ENCODE data around the gene DMXL1.

DMXL1 gene

DNA sequence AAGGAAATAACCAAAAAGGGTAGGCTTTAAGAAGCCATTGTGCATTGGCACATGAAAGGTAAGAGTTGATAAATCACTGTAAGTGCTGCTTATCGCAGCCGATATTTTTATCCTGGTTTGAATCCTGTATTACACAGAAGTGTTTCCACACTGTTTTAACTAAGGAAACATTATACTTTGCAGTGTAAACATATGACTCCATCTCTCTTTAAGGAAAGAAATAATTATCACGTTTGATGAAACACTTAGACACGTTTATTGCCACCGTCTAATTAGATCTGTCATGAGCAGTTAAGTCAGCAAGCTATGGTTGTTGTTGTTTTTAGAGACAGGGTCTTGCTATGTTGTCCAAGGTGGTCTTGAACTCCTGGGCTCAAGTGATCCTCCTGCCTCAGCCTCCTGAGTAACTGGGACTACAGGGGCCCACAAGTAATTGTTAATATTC, 199.3 kb downstream of the DMXL1 start:
- peaks cover 80% of the 10 kb centered on the region for H3K79me2 ChIP-seq (ENCODE audit: insufficient read depth, low read length)

GRCh38 chr5:119270960-119271757, 200.3 kb downstream of the DMXL1 start:
- TF ChIP-seq, protein P1, sequence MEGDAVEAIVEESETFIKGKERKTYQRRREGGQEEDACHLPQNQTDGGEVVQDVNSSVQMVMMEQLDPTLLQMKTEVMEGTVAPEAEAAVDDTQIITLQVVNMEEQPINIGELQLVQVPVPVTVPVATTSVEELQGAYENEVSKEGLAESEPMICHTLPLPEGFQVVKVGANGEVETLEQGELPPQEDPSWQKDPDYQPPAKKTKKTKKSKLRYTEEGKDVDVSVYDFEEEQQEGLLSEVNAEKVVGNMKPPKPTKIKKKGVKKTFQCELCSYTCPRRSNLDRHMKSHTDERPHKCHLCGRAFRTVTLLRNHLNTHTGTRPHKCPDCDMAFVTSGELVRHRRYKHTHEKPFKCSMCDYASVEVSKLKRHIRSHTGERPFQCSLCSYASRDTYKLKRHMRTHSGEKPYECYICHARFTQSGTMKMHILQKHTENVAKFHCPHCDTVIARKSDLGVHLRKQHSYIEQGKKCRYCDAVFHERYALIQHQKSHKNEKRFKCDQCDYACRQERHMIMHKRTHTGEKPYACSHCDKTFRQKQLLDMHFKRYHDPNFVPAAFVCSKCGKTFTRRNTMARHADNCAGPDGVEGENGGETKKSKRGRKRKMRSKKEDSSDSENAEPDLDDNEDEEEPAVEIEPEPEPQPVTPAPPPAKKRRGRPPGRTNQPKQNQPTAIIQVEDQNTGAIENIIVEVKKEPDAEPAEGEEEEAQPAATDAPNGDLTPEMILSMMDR (IDR thresholded peaks at IDR 0.05; ENCODE audit: borderline replicate concordance, extremely low read depth, low read length, poor library complexity, severe bottlenecking), result no peak
- TF ChIP-seq EZH2 (IDR thresholded peaks at IDR 0.05; ENCODE audit: borderline replicate concordance, low read depth, low read length, severe bottlenecking), result no peak
- Histone ChIP-seq H3K27ac (ENCODE audit: low read length) (peak overlapping the region; percentile 99), H3K4me1 (ENCODE audit: insufficient read depth, low read length) (peaks cover 85% of the 10 kb centered on the region), H2AFZ (ENCODE audit: low read depth, low read length) (no peak overlapping the region), H4K20me1 (ENCODE audit: insufficient read depth, low read length) (peaks cover 11% of the 10 kb centered on the region; the same call in 1 of the 2 replicates), H3K27me3 (ENCODE audit: insufficient read depth, low read length, poor library complexity) (no peaks in the 10 kb centered on the region), H3K9ac (ENCODE audit: low read depth, low read length) (peak overlapping the region; percentile 92), H3K4me3 (ENCODE audit: low read depth in 1 of 2, low read length in 2 of 2) (peak overlapping the region; percentile 89 to 95; a peak in 3 of 4 replicates), H3K79me2 (ENCODE audit: insufficient read depth, low read length) (peaks cover 90% of the 10 kb centered on the region), H3K9me3 (ENCODE audit: insufficient read depth, low read length, severe bottlenecking) (no peaks in the 10 kb centered on the region), H3K4me2 (ENCODE audit: insufficient read depth, low read length) (peak overlapping the region; percentile 82), H3K36me3 (ENCODE audit: insufficient read depth, low read length) (peaks cover 44% of the 10 kb centered on the region)
- DNase-seq, result no peak
- no peak for ATAC-seq (ENCODE audit: insufficient read depth, low read depth)

More for the DNA sequence above, 199.3 kb downstream of the DMXL1 start:
- Histone ChIP-seq H3K4me2 (ENCODE audit: insufficient read depth, low read length) (peak overlapping the region; percentile 82), H3K4me3 (ENCODE audit: low read depth in 1 of 2, low read length in 2 of 2) (peak overlapping the region; percentile 89 to 95), H3K4me1 (ENCODE audit: insufficient read depth, low read length) (peaks cover 84% of the 10 kb centered on the region), H3K36me3 (ENCODE audit: insufficient read depth, low read length) (peaks cover 38% of the 10 kb centered on the region), H3K9ac (ENCODE audit: low read depth, low read length) (peak overlapping the region; percentile 92), H3K27ac (ENCODE audit: low read length) (peak overlapping the region; percentile 99), H3K9me3 (ENCODE audit: insufficient read depth, low read length, severe bottlenecking) (no peaks in the 10 kb centered on the region), H4K20me1 (ENCODE audit: insufficient read depth, low read length) (peaks cover 11% of the 10 kb centered on the region; the same call in 1 of the 2 replicates), H3K27me3 (ENCODE audit: insufficient read depth, low read length, poor library complexity) (no peaks in the 10 kb centered on the region), H2AFZ (ENCODE audit: low read depth, low read length) (no peak overlapping the region)
- DNase-seq, result no peak
- no peak for ATAC-seq (ENCODE audit: insufficient read depth, low read depth)
- TF ChIP-seq, protein P1 (IDR thresholded peaks at IDR 0.05; ENCODE audit: borderline replicate concordance, extremely low read depth, low read length, poor library complexity, severe bottlenecking), result no peak
- no peak for TF ChIP-seq EZH2 (IDR thresholded peaks at IDR 0.05; ENCODE audit: borderline replicate concordance, low read depth, low read length, severe bottlenecking)

DNA sequence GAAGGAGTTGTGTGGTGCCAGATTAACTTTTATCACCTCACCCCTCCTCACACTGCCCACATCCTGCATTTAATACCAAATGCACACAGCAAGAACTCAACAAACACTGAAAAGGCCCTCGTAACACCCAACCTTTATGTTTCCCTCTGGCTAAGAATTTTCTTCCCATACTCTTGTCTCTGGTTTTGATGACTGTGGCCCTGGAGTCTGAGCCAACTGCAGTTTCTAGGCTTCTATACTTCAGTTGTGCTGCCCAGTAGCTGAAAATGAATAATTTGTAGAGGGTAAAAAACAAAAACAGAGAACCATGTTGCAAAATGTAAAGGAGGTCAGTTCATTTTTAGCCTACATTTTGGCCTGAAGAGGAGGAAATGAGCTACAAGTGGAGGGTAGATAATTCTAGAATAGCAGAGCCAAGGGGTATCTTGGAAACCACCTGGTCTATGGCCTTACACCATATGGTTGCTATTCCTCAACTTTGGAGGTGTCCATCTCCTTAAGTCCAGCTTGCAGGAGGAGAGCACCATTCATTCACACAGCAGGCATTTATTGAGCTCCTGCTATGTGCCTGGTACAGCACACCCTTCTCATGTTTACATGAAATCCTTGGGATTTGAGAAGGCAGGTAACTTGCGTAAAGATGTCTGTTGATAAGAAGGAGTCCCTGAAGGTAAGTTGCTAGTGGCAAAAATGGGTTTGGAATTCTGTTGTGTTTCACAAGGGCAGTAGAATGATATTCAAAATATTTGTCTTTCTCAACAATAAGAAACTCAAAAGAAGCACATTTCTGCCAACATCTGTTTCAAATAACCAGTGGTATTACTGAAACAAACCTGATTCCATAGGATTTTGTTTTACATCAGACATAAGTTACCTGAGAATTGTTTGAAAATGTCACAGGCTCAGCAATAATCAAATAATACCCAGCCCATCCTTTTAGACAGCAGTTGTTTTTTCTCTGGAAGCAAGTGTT, 201.2 kb downstream of the DMXL1 start:
- Histone ChIP-seq H3K4me2 (ENCODE audit: insufficient read depth, low read length) (peak overlapping the region; percentile 82), H3K9ac (ENCODE audit: low read depth, low read length) (peak overlapping the region; percentile 92; the same call in 1 of the 2 replicates)

More for the DNA sequence above, 201.2 kb downstream of the DMXL1 start:
- no peak overlapping the region for H2AFZ ChIP-seq (ENCODE audit: low read depth, low read length)
- TF ChIP-seq, protein P1 (IDR thresholded peaks at IDR 0.05; ENCODE audit: borderline replicate concordance, extremely low read depth, low read length, poor library complexity, severe bottlenecking), result no peak
- no peak for TF ChIP-seq EZH2 (IDR thresholded peaks at IDR 0.05; ENCODE audit: borderline replicate concordance, low read depth, low read length, severe bottlenecking)
- peak overlapping the region; percentile 99 for H3K27ac ChIP-seq (ENCODE audit: low read length)
- H3K36me3 ChIP-seq (ENCODE audit: insufficient read depth, low read length), result peaks cover 48% of the 10 kb centered on the region
- H3K27me3 ChIP-seq (ENCODE audit: insufficient read depth, low read length, poor library complexity), result no peaks in the 10 kb centered on the region
- peak overlapping the region in 1 of 2 experiments; percentile 95; a peak in 2 of 4 replicates for H3K4me3 ChIP-seq (ENCODE audit: low read depth in 1 of 2, low read length in 2 of 2)
- peaks cover 99% of the 10 kb centered on the region for H3K79me2 ChIP-seq (ENCODE audit: insufficient read depth, low read length)
- H4K20me1 ChIP-seq (ENCODE audit: insufficient read depth, low read length), result peaks cover 11% of the 10 kb centered on the region; the same call in 1 of the 2 replicates
- H3K9me3 ChIP-seq (ENCODE audit: insufficient read depth, low read length, severe bottlenecking), result no peaks in the 10 kb centered on the region
- H3K4me1 ChIP-seq (ENCODE audit: insufficient read depth, low read length), result peaks cover 86% of the 10 kb centered on the region
- ATAC-seq (ENCODE audit: insufficient read depth, low read depth), result no peak
- peak; percentile 31 for DNase-seq
